HK-2 (cell line): Measurements from ENCODE around the gene ARMC6.
A peak's percentile ranks its signal among the peaks of the same experiment; 100 is the strongest.

Experiments used
- DNase-seq: peaks from one replicate; pipeline ENCODE4 v3.0.0-alpha.2; 2018; ENCODE audit not compliant: unreplicated experiment

The ARMC6 gene

DNA sequence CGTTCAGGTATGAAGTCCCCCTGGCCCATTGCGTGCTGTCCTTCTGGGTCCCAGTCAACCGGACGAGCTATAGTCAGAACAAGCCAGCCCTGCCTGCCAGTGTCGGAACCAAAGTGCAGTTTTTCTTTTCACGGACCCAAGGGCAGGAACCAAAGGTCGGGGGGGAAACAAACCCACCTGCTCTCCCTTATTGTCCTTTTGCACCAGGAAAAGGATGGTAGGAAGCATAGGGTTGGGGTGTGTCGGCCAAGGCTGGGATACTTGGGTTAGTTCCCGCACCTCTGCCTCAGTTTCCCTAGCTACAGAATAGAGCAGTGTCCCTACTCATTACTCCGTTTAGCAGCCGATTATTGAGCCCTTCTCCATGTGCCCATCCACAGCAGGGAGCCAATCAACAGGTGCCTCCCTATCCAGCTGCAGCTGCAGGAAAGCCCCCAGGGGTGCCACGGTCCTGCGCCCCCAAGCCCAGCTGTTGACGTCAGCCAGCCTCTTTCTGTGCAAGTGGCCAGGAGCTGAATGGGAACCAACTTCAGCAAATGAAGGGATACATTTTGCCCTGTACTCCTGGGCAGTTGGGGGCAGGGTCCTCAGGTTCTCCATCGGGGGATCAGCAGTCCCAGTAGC lies 21.0 kb downstream of the ARMC6 start:
- no peak for DNase-seq

- no peak for DNase-seq
Measured at GRCh38 chr19:19054939-19055440, 21.6 kb downstream of the ARMC6 start.

DNA sequence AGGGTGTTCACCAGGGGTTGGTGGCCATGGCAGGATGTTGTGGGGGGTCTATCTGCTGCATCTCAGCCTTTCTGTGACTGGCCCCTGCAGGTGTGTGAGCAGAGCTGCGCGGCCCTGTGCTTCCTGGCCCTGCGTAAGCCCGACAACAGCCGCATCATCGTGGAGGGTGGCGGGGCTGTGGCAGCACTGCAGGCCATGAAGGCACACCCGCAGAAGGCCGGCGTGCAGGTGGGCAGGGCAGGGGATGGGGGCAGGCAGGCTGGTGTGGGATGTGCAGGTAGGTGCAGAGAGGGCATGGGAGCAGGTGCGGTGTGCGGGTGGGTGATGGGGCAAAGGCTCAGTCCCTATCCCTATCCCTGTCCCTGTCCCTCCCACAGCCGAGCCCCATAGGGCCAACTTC lies 22.3 kb downstream of the ARMC6 start:
- no peak for DNase-seq

DNA sequence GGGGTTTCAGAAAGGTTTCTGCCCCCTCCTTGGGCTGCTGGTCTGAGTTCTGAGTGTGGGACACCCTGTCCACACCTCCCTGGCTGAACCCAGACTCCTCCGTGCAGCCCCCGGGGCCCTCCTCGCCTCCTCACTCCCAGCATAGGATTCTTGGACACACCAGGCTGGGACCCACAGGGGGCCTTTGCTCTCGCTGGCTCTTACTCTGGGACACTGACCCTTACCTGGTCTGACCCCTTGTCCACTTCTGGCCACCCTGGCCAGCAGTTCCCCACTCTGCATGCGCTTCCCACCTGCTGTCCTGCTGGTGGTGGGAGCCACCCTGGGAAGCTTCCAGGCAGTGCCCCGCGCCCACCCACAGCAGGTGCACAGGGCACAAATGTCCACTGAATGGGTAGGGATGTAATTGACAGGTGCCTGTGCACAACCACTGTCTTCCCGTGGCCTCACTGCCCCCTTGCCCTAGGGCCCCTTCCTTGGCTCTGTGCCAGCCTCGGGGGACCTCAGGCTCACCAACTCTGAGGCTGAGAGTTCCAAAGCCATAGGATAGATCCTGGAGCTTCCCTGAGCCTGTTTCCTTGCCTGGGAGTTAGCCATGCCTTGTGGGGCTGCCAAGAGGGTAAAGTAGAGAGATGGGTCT lies 23.4 kb downstream of the ARMC6 start:
- no peak for DNase-seq

GRCh38 chr19:19057317-19057716 lies 23.9 kb downstream of the ARMC6 start:
- DNase-seq = no peak

DNA sequence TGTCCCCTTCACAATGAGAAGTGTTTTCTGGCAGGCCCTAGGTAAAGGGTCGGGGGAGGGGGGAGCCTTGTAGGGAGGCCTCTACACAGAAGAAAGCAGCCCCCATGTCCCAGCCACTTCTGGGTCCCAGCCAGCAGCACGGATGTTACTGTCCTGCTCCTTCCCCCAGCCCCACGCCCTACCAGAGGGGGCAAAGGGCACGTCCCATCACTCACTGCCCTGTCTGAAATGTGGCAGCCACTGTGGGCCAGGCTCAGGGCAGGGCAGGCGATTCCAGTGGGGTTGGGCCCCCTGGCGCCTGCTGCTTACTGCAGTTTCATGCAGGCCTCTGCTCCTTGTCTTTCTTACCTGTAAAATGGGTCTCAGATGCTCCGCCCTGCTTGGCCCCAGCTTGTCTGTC lies 24.3 kb downstream of the ARMC6 start:
- DNase-seq = no peak

DNA sequence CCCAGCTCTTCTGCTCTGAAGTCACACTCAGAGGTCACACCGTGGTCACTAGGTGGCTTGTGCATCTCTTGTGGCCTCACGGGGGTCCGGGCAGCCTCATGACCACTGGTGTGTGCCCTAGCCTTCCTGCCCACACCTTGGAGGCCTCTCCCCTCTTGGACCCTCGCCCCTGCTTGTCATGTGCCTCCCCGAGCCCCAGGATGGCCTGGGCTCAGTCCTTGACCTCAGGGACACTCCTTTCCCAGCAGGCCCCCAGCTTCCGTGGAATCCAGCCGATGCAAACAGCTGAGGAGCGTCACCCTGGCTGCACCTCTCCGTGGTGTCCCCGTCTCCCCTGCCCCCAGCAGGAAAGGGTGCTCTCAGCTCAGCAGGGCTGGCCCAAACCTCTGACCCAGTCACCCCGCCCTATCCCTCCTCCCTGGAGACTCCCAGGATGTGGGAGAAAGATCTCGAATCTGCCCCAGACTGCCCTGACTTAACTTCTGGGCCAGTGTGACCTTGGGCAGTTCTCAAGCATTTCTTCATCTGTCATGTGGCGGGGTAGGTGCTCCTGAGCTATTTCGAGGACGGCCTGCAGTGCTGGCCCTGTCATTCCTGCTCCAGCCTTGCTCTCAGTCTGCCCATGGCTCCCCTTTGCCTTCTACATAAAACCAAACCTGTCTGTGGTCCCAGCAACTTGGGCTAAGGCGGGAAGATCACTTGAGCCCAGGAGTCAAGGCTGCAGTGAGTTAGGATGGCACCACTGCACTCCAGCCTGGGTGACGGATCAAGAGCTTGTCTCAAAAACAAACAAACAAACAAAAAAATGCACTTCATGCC lies 25.8 kb downstream of the ARMC6 start:
- DNase-seq = no peak

- DNase-seq = no peak
Measured at GRCh38 chr19:19059837-19060611, 26.6 kb downstream of the ARMC6 start.

GRCh38 chr19:19061506-19061905 lies 28.1 kb downstream of the ARMC6 start:
- DNase-seq = no peak

GRCh38 chr19:19062454-19063182 lies 29.2 kb downstream of the ARMC6 start:
- DNase-seq = peak; percentile 47

GRCh38 chr19:19063183-19064097 lies 30.0 kb downstream of the ARMC6 start, which contains the start of gene SLC25A42:
Gene SLC25A42, plus strand, starts transcription at chr19:19063994. Its CDS starts 32,131 bp downstream, at chr19:19096125.
- DNase-seq = peak; percentile 100

DNA sequence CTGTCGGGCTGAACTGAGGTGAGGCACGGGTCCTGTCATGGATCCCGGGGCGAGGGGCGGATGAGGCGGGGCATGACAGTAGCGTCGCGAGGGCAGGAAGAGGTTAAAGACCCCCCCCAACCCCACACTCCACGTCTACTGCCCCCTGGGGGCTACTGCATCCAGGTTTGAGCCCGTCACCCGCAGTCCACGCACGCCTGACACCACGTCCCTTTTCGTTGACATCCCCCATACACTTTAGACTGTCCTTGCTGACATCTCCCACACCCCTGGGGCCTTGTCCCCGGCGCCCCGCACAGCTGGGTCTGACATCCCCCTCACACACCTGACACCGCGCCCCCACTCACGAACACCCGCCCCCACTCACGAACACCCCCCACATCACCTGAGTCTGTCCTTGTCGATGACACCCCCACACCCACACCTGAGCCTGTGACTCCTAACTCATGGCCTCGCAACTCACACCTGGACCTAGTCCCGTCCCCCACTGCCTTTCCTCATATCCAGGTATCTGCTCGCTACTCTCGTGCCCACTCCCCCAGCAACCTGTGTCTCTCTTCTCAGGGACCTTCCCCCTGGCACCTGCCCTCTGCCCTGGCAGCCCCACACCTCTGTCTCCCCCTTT lies 30.8 kb downstream of the ARMC6 start:
- DNase-seq = no peak

DNA sequence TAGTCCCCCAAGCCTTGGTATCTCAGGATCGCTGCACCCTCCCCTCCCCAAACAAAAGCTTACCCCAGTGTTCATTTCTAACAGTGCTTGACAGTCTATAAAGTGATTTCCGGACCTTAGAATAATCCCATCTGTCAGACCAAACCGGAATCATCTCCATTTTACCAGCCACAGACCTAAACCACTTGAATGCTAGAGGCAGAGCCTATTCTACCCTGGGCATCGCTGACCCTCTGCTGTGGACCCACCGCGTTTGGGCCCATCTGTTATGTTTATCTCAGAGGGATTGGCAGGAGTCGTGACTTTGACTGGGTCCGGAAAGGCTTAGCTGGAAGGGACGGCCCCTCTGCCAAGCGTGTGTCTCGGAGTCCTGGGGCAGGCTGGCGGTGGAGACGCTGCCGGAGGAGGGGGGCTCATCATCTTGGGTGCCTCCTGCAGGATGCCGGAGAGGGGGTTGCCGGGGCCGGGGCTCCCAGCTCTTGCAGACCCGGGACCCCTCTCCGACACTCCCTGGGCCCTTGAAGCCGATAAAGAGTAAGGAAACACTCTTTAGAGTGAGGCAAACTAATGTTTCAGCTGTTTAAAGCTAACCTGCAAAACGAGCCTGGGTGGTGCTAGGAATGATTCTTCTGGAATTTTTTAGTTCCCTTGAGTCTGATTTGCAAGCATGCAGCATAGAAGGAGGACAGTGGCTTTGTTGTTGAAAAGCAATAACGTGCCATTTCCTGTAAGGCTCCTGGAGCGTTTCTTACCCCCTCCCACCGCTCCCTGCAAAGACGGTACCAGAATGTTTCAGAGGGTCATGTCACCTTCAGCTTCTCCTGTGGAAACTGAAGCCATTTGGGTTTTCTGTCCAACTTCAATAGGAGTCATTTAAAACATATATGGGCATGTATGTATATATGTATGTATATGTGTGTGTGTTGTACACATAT lies 31.7 kb downstream of the ARMC6 start:
- no peak for DNase-seq

- no peak for DNase-seq
Measured at GRCh38 chr19:19067276-19068072, 34.1 kb downstream of the ARMC6 start.

GRCh38 chr19:19068659-19069654 lies 35.6 kb downstream of the ARMC6 start:
- no peak for DNase-seq

- no peak for DNase-seq
Measured at GRCh38 chr19:19071897-19072296, 38.5 kb downstream of the ARMC6 start.
